Measurements from ENCODE around the gene SREBF2.

GRCh38 chr22:41873391-41873790 is 40.5 kb downstream of the SREBF2 start:
- no peak for TF ChIP-seq EZH2 (IDR thresholded peaks at IDR 0.05)
- no peak for TF ChIP-seq POLR2AphosphoS5 (IDR thresholded peaks at IDR 0.05; ENCODE audit: borderline replicate concordance, low read depth, low read length)

All from SK-N-MC (cell line).